H9 (cell line): ENCODE results near the gene PTAR1. TPM values are rescaled to one million over a fixed set of nuclear protein-coding genes. Genes with fewer than 3 reads are reported as not detected.

Experiments
- DNase-seq: peaks from one replicate; pipeline ENCODE4 v3.0.0-alpha.2; 2017
- H2AFZ ChIP-seq: one replicate; pipeline ENCODE4 v1.6.1; 2013; ENCODE audit warnings: mild to moderate bottlenecking, low read length, control low read depth, moderate library complexity
- H2AK5ac ChIP-seq: 2 replicates; pipeline ENCODE4 v1.6.1; 2013; ENCODE audit warnings: low read length, control low read depth, mixed read lengths; ENCODE audit not compliant: insufficient read length
- H2BK120ac ChIP-seq: one replicate; pipeline ENCODE4 v1.6.1; 2013; ENCODE audit warnings: low read depth, mild to moderate bottlenecking, low read length, control low read depth, inconsistent platforms; ENCODE audit not compliant: poor library complexity, severe bottlenecking
- H2BK12ac ChIP-seq: 2 replicates; pipeline ENCODE4 v1.6.1; 2013; ENCODE audit warnings: low read length, control low read depth, mixed read lengths, low read depth; ENCODE audit not compliant: insufficient read length
- H2BK15ac ChIP-seq: 2 replicates; pipeline ENCODE4 v1.6.1; 2013; ENCODE audit warnings: low read depth, low read length, control low read depth
- H2BK20ac ChIP-seq: one replicate; pipeline ENCODE4 v1.6.1; 2013; ENCODE audit warnings: low read depth, mild to moderate bottlenecking, low read length, control low read depth, inconsistent platforms; ENCODE audit not compliant: poor library complexity, severe bottlenecking
- H2BK5ac ChIP-seq: 2 replicates; pipeline ENCODE4 v1.6.1; 2013; ENCODE audit warnings: low read length, control low read depth, mixed read lengths; ENCODE audit not compliant: insufficient read length
- H3K14ac ChIP-seq: 2 replicates; pipeline ENCODE4 v1.6.1; 2013; ENCODE audit warnings: low read length, control low read depth; ENCODE audit not compliant: insufficient read depth
- H3K18ac ChIP-seq: 2 replicates; pipeline ENCODE4 v1.6.1; 2013; ENCODE audit warnings: low read depth, mild to moderate bottlenecking, mixed read lengths, low read length, control low read depth; ENCODE audit not compliant: insufficient read length
- H3K23ac ChIP-seq: 2 replicates; pipeline ENCODE4 v1.6.1; 2013; ENCODE audit warnings: low read length, control low read depth, mixed read lengths, low read depth; ENCODE audit not compliant: insufficient read length
- H3K23me2 ChIP-seq: 2 replicates; pipeline ENCODE4 v1.6.1; 2013; ENCODE audit warnings: low read depth, mild to moderate bottlenecking, mixed read lengths, low read length, control low read depth; ENCODE audit not compliant: insufficient read length, poor library complexity, severe bottlenecking
- H3K27ac ChIP-seq: 2 replicates; pipeline ENCODE4 v1.5.1; 2013; ENCODE audit warnings: low read length, control low read depth, mixed read lengths, low read depth; ENCODE audit not compliant: insufficient read length
- H3K27me3 ChIP-seq: 2 replicates; pipeline ENCODE4 v1.6.1; 2013; ENCODE audit warnings: low read length, control low read depth, inconsistent platforms; ENCODE audit not compliant: insufficient read depth
- H3K4ac ChIP-seq: 2 replicates; pipeline ENCODE4 v1.6.1; 2013; ENCODE audit warnings: low read depth, mild to moderate bottlenecking, control low read depth, inconsistent platforms, low read length, moderate library complexity
- H3K4me1 ChIP-seq: 2 replicates; pipeline ENCODE4 v1.6.1; 2013; ENCODE audit warnings: low read length, control low read depth, inconsistent platforms; ENCODE audit not compliant: insufficient read depth
- H3K4me2 ChIP-seq: 2 replicates; pipeline ENCODE4 v1.6.1; 2013; ENCODE audit warnings: low read length, control low read depth, mixed read lengths; ENCODE audit not compliant: insufficient read length, insufficient read depth
- H3K56ac ChIP-seq: 2 replicates; pipeline ENCODE4 v1.6.1; 2013; ENCODE audit warnings: low read depth, mild to moderate bottlenecking, mixed read lengths, low read length, control low read depth; ENCODE audit not compliant: insufficient read length
- H3K79me1 ChIP-seq: 2 replicates; pipeline ENCODE4 v1.6.1; 2013; ENCODE audit warnings: low read depth, mild to moderate bottlenecking, moderate library complexity, low read length, control low read depth, inconsistent platforms; ENCODE audit not compliant: insufficient read depth, poor library complexity, severe bottlenecking
- H3K79me2 ChIP-seq: 2 replicates; pipeline ENCODE4 v1.6.1; 2013; ENCODE audit warnings: low read length, control low read depth, inconsistent platforms; ENCODE audit not compliant: insufficient read depth
- H3K9ac ChIP-seq: 2 replicates; pipeline ENCODE4 v1.6.1; 2013; ENCODE audit warnings: low read length, control low read depth, mixed read lengths; ENCODE audit not compliant: insufficient read length; ENCODE audit errors: extremely low read depth
- H3K9me3 ChIP-seq: one replicate; pipeline ENCODE4 v1.6.1; 2013; ENCODE audit warnings: low read depth, low read length, inconsistent platforms; ENCODE audit not compliant: control insufficient read depth
- H3T11ph ChIP-seq: one replicate; pipeline ENCODE4 v1.6.1; 2013; ENCODE audit warnings: mild to moderate bottlenecking, low read length, control low read depth, inconsistent platforms
- H4K20me1 ChIP-seq: one replicate; pipeline ENCODE4 v1.6.1; 2013; ENCODE audit not compliant: control insufficient read depth, insufficient read length, insufficient read depth
- H4K5ac ChIP-seq: 2 replicates; pipeline ENCODE4 v1.6.1; 2013; ENCODE audit warnings: low read depth, mild to moderate bottlenecking, mixed read lengths, low read length, control low read depth; ENCODE audit not compliant: insufficient read length
- H4K8ac ChIP-seq: replicated peaks from 2 replicates; pipeline ENCODE4 v1.6.1; 2013; ENCODE audit warnings: low read length, control low read depth, mixed read lengths, low read depth; ENCODE audit not compliant: insufficient read length
- H4K91ac ChIP-seq: 2 replicates; pipeline ENCODE4 v1.6.1; 2013; ENCODE audit warnings: low read depth, mild to moderate bottlenecking, moderate library complexity, mixed read lengths, low read length, control low read depth; ENCODE audit not compliant: insufficient read length
- H3K27ac Mint-ChIP-seq, 3 experiments: 2 replicates in 2 of 3; 3 replicates in 1 of 3; pipeline ENCODE4 v1.8.0; 2020 to 2021; ENCODE audit warnings: mixed read lengths in 3 of 3, mild to moderate bottlenecking in 1 of 3, moderate library complexity in 1 of 3
- H3K27me3 Mint-ChIP-seq: 2 replicates; pipeline ENCODE4 v1.8.0; 2021; ENCODE audit warnings: low read depth, mild to moderate bottlenecking, moderate library complexity, mixed read lengths
- H3K36me3 Mint-ChIP-seq, 3 experiments: 2 replicates in 2 of 3; 3 replicates in 1 of 3; pipeline ENCODE4 v1.8.0; 2020 to 2021; ENCODE audit warnings: low read depth in 3 of 3, mixed read lengths in 3 of 3; ENCODE audit not compliant: insufficient read depth in 1 of 3
- H3K4me1 Mint-ChIP-seq, 2 experiments: 2 replicates each; pipeline ENCODE4 v1.8.0; 2020; ENCODE audit warnings: mixed read lengths in 2 of 2
- H3K4me3 Mint-ChIP-seq, 2 experiments: 2 replicates in 1 of 2; 3 replicates in 1 of 2; pipeline ENCODE4 v1.8.0; 2020 to 2021; ENCODE audit warnings: mild to moderate bottlenecking in 2 of 2, mixed read lengths in 2 of 2, moderate library complexity in 1 of 2
- H3K9me3 Mint-ChIP-seq, 2 experiments: 2 replicates in 1 of 2; 3 replicates in 1 of 2; pipeline ENCODE4 v1.8.0; 2020; ENCODE audit warnings: mild to moderate bottlenecking in 2 of 2, mixed read lengths in 2 of 2, moderate library complexity in 1 of 2
- WGBS: extraction: QIAGEN DNeasy Blood & Tissue Kit; methylation state at CpG from one replicate; pipeline ENCODE4 v1.1.7; 2013; ENCODE audit warnings: missing lambda C conversion rate, low lambda C conversion rate, mixed read lengths; ENCODE audit not compliant: insufficient read length; ENCODE audit errors: extremely low coverage; 5-methylcytosine and 5-hydroxymethylcytosine counted together
- total RNA-seq: library from RNA; stranded (reverse); gene quantifications from 2 replicates; pipeline ENCODE4 v1.2.1, GENCODE V29; 2021
- TF ChIP-seq, protein P1 (sequence below): fragments of 200-600 bp; sonication (generic); conservative IDR thresholded peaks from 3 replicates; pipeline ENCODE4 v1.8.0; 2021; ENCODE audit warnings: antibody characterized with exemption, mild to moderate bottlenecking

The PTAR1 gene
- total RNA-seq, 1 experiment from 2014 or later = 117 TPM

DNA sequence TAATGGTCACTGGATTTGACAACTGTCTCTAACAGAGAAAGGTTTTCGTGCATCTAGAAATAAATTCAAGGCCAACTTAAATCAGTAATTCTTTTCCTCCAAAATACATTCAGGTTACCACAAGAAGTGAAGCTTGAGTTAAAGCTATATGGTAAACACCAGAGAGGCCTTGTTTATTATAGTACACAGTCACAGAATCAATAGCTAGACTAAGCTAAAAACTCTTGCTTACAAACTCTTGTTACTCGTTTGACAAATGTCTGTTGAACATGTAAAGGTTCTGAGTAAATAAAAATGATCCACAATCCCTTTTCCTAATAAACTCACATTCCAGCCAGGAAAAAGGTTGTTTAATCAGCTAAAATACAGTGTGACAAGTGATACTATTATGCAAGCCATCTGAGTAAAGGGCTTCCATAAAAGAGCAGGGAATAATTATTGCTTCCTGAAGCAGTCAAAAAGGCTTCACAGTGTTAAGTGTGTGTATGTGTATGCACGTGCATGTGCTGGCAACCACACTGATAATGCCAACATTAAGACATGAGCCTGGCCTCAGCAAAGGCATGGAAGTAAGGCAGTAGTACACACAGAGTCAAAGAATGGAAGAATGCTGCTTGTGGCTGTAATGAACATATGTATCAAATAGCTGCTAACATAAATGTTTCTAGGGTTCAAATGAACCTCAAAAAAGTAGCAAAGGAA lies 12.8 kb downstream of the PTAR1 start:
- H3K14ac ChIP-seq = no peak overlapping the region
- no peak overlapping the region for H2BK12ac ChIP-seq
- no peak overlapping the region for H3K23ac ChIP-seq
- no peak overlapping the region for H3K9ac ChIP-seq
- Mint-ChIP-seq H3K9me3 (no peaks in the 10 kb centered on the region), H3K4me1 (peaks cover 43 to 60% of the 10 kb centered on the region in 2 experiments), H3K36me3 (peaks cover 8 to 62% (median 61%) of the 10 kb centered on the region in 3 experiments; a peak in 5 of 7 replicates), H3K4me3 (no peak overlapping the region), H3K27me3 (no peaks in the 10 kb centered on the region), H3K27ac (peak overlapping the region; percentile 40 to 82 (median 42); a peak in 4 of 7 replicates)
- H3K23me2 ChIP-seq = no peaks in the 10 kb centered on the region
- H2BK15ac ChIP-seq = no peak overlapping the region
- H4K8ac ChIP-seq = no peak overlapping the region
- H3K9me3 ChIP-seq = no peaks in the 10 kb centered on the region
- H2AFZ ChIP-seq = no peak overlapping the region
- H3K27ac ChIP-seq = peak overlapping the region; percentile 44
- H2AK5ac ChIP-seq = no peak overlapping the region
- peak overlapping the region; percentile 91 for H2BK5ac ChIP-seq
- H3K56ac ChIP-seq = no peak overlapping the region
- TF ChIP-seq, protein P1, sequence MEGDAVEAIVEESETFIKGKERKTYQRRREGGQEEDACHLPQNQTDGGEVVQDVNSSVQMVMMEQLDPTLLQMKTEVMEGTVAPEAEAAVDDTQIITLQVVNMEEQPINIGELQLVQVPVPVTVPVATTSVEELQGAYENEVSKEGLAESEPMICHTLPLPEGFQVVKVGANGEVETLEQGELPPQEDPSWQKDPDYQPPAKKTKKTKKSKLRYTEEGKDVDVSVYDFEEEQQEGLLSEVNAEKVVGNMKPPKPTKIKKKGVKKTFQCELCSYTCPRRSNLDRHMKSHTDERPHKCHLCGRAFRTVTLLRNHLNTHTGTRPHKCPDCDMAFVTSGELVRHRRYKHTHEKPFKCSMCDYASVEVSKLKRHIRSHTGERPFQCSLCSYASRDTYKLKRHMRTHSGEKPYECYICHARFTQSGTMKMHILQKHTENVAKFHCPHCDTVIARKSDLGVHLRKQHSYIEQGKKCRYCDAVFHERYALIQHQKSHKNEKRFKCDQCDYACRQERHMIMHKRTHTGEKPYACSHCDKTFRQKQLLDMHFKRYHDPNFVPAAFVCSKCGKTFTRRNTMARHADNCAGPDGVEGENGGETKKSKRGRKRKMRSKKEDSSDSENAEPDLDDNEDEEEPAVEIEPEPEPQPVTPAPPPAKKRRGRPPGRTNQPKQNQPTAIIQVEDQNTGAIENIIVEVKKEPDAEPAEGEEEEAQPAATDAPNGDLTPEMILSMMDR = no peak
- H3K79me2 ChIP-seq = peaks cover 30% of the 10 kb centered on the region
- no peaks in the 10 kb centered on the region for H3K27me3 ChIP-seq
- no peaks in the 10 kb centered on the region for H4K20me1 ChIP-seq
- H3K4me2 ChIP-seq = no peak overlapping the region
- no peak overlapping the region for H4K5ac ChIP-seq
- peaks cover 4% of the 10 kb centered on the region for H3K79me1 ChIP-seq
- no peak overlapping the region for H2BK120ac ChIP-seq
- WGBS = no CpG with 5 or more reads among the region's 3 CpGs
- H3K4ac ChIP-seq = no peak overlapping the region
- no peak overlapping the region for H4K91ac ChIP-seq
- peaks cover 5% of the 10 kb centered on the region for H3K4me1 ChIP-seq
- no peak overlapping the region for H2BK20ac ChIP-seq
- no peak overlapping the region for H3K18ac ChIP-seq
- DNase-seq = no peak
- no peak overlapping the region for H3T11ph ChIP-seq
